Fibroblast of skin of abdomen (primary cell): Measurements from ENCODE around the gene KDM5B.
"Not testable (repeated sequence)": the region's sequence is repeated elsewhere in the genome, so short reads cannot be mapped to it uniquely, and the experiment has no call there.

Source experiments
- DNase-seq: peaks from one replicate; pipeline ENCODE4 v3.0.0-alpha.2; 2013

KDM5B gene

GRCh38 chr1:202791077-202791747, 17.0 kb downstream of the KDM5B start:
- no peak for DNase-seq

- DNase-seq = no peak
These were observed 19.4 kb downstream of the KDM5B start for GRCh38 chr1:202788800-202789199.

GRCh38 chr1:202786804-202787203, 21.4 kb downstream of the KDM5B start:
- no peak for DNase-seq

- no peak for DNase-seq
These were observed 27.0 kb downstream of the KDM5B start for GRCh38 chr1:202781180-202781579.

GRCh38 chr1:202770135-202770534, 38.1 kb downstream of the KDM5B start:
- no peak for DNase-seq

GRCh38 chr1:202765721-202766120, 42.5 kb downstream of the KDM5B start:
- DNase-seq = peak; percentile 58

GRCh38 chr1:202762019-202762418, 46.2 kb downstream of the KDM5B start:
- DNase-seq = no peak

GRCh38 chr1:202760589-202760988, 47.6 kb downstream of the KDM5B start:
- no peak for DNase-seq

GRCh38 chr1:202756391-202756790, 51.8 kb downstream of the KDM5B start:
- DNase-seq = peak; percentile 48

GRCh38 chr1:202754293-202754692, 53.9 kb downstream of the KDM5B start:
- DNase-seq = no peak

GRCh38 chr1:202752774-202753173, 55.4 kb downstream of the KDM5B start:
- DNase-seq = no peak

- no peak for DNase-seq
These were observed 57.5 kb downstream of the KDM5B start for GRCh38 chr1:202750761-202751160.

GRCh38 chr1:202750024-202750423, 58.2 kb downstream of the KDM5B start:
- DNase-seq = no peak

- DNase-seq = no peak
These were observed 62.8 kb downstream of the KDM5B start for GRCh38 chr1:202745323-202745888.

GRCh38 chr1:202744770-202745169, 63.5 kb downstream of the KDM5B start:
- not testable (repeated sequence) for DNase-seq

- no peak for DNase-seq
These were observed 65.7 kb downstream of the KDM5B start for GRCh38 chr1:202742496-202742895.

GRCh38 chr1:202733251-202733650, 75.0 kb downstream of the KDM5B start:
- no peak for DNase-seq

GRCh38 chr1:202728951-202729350, 79.3 kb downstream of the KDM5B start:
- no peak for DNase-seq

GRCh38 chr1:202725526-202725925, 82.7 kb downstream of the KDM5B start:
- DNase-seq = no peak

GRCh38 chr1:202723708-202724107, 84.5 kb downstream of the KDM5B start:
- no peak for DNase-seq

- not testable (repeated sequence) for DNase-seq
These were observed 85.2 kb downstream of the KDM5B start for GRCh38 chr1:202723046-202723445.

- DNase-seq = no peak
These were observed 91.6 kb downstream of the KDM5B start for GRCh38 chr1:202716654-202717053.

- not testable (repeated sequence) for DNase-seq
These were observed 94.0 kb downstream of the KDM5B start for GRCh38 chr1:202714202-202714601.

- DNase-seq = no peak
These were observed 95.1 kb downstream of the KDM5B start for GRCh38 chr1:202713110-202713509.
